ENCODE data around the gene TRAK2. TPM values are rescaled to one million over a fixed set of nuclear protein-coding genes. Genes with fewer than 3 reads are reported as not detected.
A peak's percentile ranks its signal among the peaks of the same experiment; 100 is the strongest.

TRAK2 gene
- total and polyA plus RNA-seq, 2 of the 13 experiments (the other 11 are each of a cell fraction or from before 2014, with no cell fraction given) = 7.7 to 21.0 TPM

- TF ChIP-seq KAT8 (CRISPR knock-in tag; IDR thresholded peaks at IDR 0.05) (no peak), SMAD9 (CRISPR knock-in tag; IDR thresholded peaks at IDR 0.05) (no peak), ZNF557 (CRISPR knock-in tag; IDR thresholded peaks at IDR 0.05) (no peak), SPEN (CRISPR knock-in tag; IDR thresholded peaks at IDR 0.05; ENCODE audit: low read depth) (no peak), ZBTB34 (CRISPR knock-in tag; IDR thresholded peaks at IDR 0.05) (no peak), ZNF841 (CRISPR knock-in tag; IDR thresholded peaks at IDR 0.05; ENCODE audit: borderline replicate concordance) (no peak), RFX1 (IDR thresholded peaks at IDR 0.05) (no peak)
- TF ChIP-seq, protein P1, sequence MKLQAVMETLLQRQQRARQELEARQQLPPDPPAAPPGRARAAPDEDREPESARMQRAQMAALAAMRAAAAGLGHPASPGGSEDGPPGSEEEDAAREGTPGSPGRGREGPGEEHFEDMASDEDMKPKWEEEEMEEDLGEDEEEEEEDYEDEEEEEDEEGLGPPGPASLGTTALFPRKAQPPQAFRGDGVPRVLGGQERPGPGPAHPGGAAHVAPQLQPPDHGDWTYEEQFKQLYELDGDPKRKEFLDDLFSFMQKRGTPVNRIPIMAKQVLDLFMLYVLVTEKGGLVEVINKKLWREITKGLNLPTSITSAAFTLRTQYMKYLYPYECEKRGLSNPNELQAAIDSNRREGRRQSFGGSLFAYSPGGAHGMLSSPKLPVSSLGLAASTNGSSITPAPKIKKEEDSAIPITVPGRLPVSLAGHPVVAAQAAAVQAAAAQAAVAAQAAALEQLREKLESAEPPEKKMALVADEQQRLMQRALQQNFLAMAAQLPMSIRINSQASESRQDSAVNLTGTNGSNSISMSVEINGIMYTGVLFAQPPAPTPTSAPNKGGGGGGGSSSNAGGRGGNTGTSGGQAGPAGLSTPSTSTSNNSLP (IDR thresholded peaks at IDR 0.05; ENCODE audit: low read depth, low read length) = no peak
These were observed 49.4 kb downstream of the TRAK2 start (continued) for GRCh38 chr2:201401815-201402214.

GRCh38 chr2:201396595-201396994 lies 54.7 kb downstream of the TRAK2 start:
- BruUV-seq (replicated peaks) = no TSS peak
- Histone ChIP-seq H2AFZ (ENCODE audit: low read length) (no peak overlapping the region), H3K27ac (ENCODE audit: extremely low read length, insufficient read depth, low read length) (no peak overlapping the region), H3K36me3 (replicated peaks in 1 of 2; ENCODE audit: control insufficient read depth in 1 of 2, insufficient read depth in 2 of 2, low read length in 2 of 2) (peaks cover 7 to 64% of the 10 kb centered on the region in 2 experiments), H3K79me2 (ENCODE audit: insufficient read depth, low read length) (no peaks in the 10 kb centered on the region), H4K20me1 (ENCODE audit: insufficient read depth, low read length) (no peaks in the 10 kb centered on the region), H3K9ac (ENCODE audit: insufficient read depth, low read depth, low read length) (no peak overlapping the region), H3K27me3 (ENCODE audit: control insufficient read depth in 1 of 2, insufficient read depth in 2 of 2, low read length in 2 of 2) (no peaks in the 10 kb centered on the region), H3K4me1 (ENCODE audit: insufficient read depth, low read length) (no peaks in the 10 kb centered on the region), H3K9me3 (ENCODE audit: low read length) (no peaks in the 10 kb centered on the region), H3K4me2 (ENCODE audit: low read depth, low read length) (no peak overlapping the region), H3K4me3 (replicated peaks in 1 of 3; ENCODE audit: insufficient read depth in 1 of 3, low read depth in 2 of 3, low read length in 3 of 3) (no peak overlapping the region)
- peak in 1 of 2 experiments; percentile 46; a peak in 1 of 4 replicates for TF ChIP-seq ATF4 (CRISPR knock-in tag; IDR thresholded peaks at IDR 0.05)
- TF ChIP-seq, protein P2, sequence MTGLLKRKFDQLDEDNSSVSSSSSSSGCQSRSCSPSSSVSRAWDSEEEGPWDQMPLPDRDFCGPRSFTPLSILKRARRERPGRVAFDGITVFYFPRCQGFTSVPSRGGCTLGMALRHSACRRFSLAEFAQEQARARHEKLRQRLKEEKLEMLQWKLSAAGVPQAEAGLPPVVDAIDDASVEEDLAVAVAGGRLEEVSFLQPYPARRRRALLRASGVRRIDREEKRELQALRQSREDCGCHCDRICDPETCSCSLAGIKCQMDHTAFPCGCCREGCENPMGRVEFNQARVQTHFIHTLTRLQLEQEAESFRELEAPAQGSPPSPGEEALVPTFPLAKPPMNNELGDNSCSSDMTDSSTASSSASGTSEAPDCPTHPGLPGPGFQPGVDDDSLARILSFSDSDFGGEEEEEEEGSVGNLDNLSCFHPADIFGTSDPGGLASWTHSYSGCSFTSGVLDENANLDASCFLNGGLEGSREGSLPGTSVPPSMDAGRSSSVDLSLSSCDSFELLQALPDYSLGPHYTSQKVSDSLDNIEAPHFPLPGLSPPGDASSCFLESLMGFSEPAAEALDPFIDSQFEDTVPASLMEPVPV (CRISPR knock-in tag; IDR thresholded peaks at IDR 0.05) = no peak
- ChIA-PET POLR2A (interaction anchor here (1.3 kb wide), 1 partner anchor 164 kb away, joined by 4 read pairs; no protein-coding TSS in a partner anchor), CTCF (ENCODE audit: low intra/inter-chr PET ratio, low total read pairs) (no interaction called here)
- intact Hi-C loops (cut with micrococcal nuclease; ENCODE audit: unreplicated experiment) = no loop called here
- in situ Hi-C loops (cut with HindIII; ENCODE audit: extremely low pct_ligation_motif_present, low pct_unique_long_range_greater_than_20kb) = no loop called here
- FAIRE-seq (no peak), ATAC-seq (no peak), DNase-seq (ENCODE audit: low spot score) (no peak)
- 91% methylated on average over 8 of the region's 8 CpGs for WGBS (ENCODE audit: low lambda C conversion rate)

All from HepG2 (cell line).